HG03159 (cell line): ENCODE measurements around the gene TIAM2.
"Not testable (repeated sequence)": the region's sequence is repeated elsewhere in the genome, so short reads cannot be mapped to it uniquely, and the experiment has no call there.

Source experiments
- ATAC-seq: cut with Tn5 transposase; IDR thresholded peaks from one replicate; pipeline ENCODE4 v1.9.1; 2021; ENCODE audit warnings: mild to moderate bottlenecking, moderate library complexity; ENCODE audit not compliant: unreplicated experiment

Gene TIAM2

GRCh38 chr6:155155787-155156447 is 160.8 kb downstream of the TIAM2 start:
- ATAC-seq = no peak

GRCh38 chr6:155157101-155157500 is 162.0 kb downstream of the TIAM2 start:
- ATAC-seq = no peak

GRCh38 chr6:155158030-155158843 is 163.1 kb downstream of the TIAM2 start:
- peak; percentile 47 for ATAC-seq

- ATAC-seq = no peak
Measured at GRCh38 chr6:155162682-155163081, 167.6 kb downstream of the TIAM2 start.

GRCh38 chr6:155163601-155164000 is 168.5 kb downstream of the TIAM2 start:
- ATAC-seq = no peak

- no peak for ATAC-seq
Measured at GRCh38 chr6:155165029-155165710, 170.1 kb downstream of the TIAM2 start.

- no peak for ATAC-seq
Measured at GRCh38 chr6:155170519-155170918, 175.4 kb downstream of the TIAM2 start.

- ATAC-seq = peak; percentile 82
Measured at GRCh38 chr6:155171109-155171746, 176.1 kb downstream of the TIAM2 start.

- no peak for ATAC-seq
Measured at GRCh38 chr6:155171747-155172449, 176.8 kb downstream of the TIAM2 start.

GRCh38 chr6:155173488-155173887 is 178.4 kb downstream of the TIAM2 start:
- ATAC-seq = no peak

- peak; percentile 63 for ATAC-seq
Measured at GRCh38 chr6:155174576-155175211, 179.6 kb downstream of the TIAM2 start.

GRCh38 chr6:155177363-155177961 is 182.3 kb downstream of the TIAM2 start:
- no peak for ATAC-seq

GRCh38 chr6:155181498-155181897 is 186.4 kb downstream of the TIAM2 start:
- peak; percentile 73 for ATAC-seq

GRCh38 chr6:155182103-155182502 is 187.0 kb downstream of the TIAM2 start:
- no peak for ATAC-seq

- ATAC-seq = no peak
Measured at GRCh38 chr6:155183095-155183494, 188.0 kb downstream of the TIAM2 start.

GRCh38 chr6:155185041-155185440 is 189.9 kb downstream of the TIAM2 start:
- not testable (repeated sequence) for ATAC-seq

GRCh38 chr6:155185544-155185943 is 190.4 kb downstream of the TIAM2 start:
- ATAC-seq = no peak

GRCh38 chr6:155186052-155186658 is 191.0 kb downstream of the TIAM2 start:
- ATAC-seq = no peak

- ATAC-seq = no peak
Measured at GRCh38 chr6:155187106-155187505, 192.0 kb downstream of the TIAM2 start.
